HepG2 (cell line): Measurements from ENCODE around the gene ANKAR. TPM values are rescaled to one million over a fixed set of nuclear protein-coding genes. Genes with fewer than 3 reads are reported as not detected.
A peak's percentile ranks its signal among the peaks of the same experiment; 100 is the strongest.

Source experiments
- DMAP1 ChIP-seq: IDR thresholded peaks from 2 replicates; pipeline ENCODE4 v1.6.1; 2016
- FOXJ3 ChIP-seq: sonication (generic); formaldehyde crosslinking; IDR thresholded peaks from 2 replicates; pipeline ENCODE4 v1.4.0; 2020; ENCODE audit warnings: missing genetic modification reagents, mild to moderate bottlenecking, borderline replicate concordance
- IKZF4 ChIP-seq: sonication (generic); formaldehyde crosslinking; IDR thresholded peaks from 2 replicates; pipeline ENCODE4 v1.5.1; 2020; ENCODE audit warnings: borderline replicate concordance, mild to moderate bottlenecking, low read depth, missing genetic modification reagents; ENCODE audit errors: not compliant biosample characterization
- KDM2A ChIP-seq: sonication (generic); formaldehyde crosslinking; IDR thresholded peaks from 2 replicates; pipeline ENCODE4 v1.4.0; 2020; ENCODE audit warnings: low read depth, missing genetic modification reagents, borderline replicate concordance
- NFE2L1 ChIP-seq: sonication (generic); formaldehyde crosslinking; IDR thresholded peaks from 2 replicates; pipeline ENCODE4 v1.4.0; 2020; ENCODE audit warnings: missing genetic modification reagents, mild to moderate bottlenecking, borderline replicate concordance
- NFYC ChIP-seq: IDR thresholded peaks from 2 replicates; pipeline ENCODE4 v1.6.1; 2016; ENCODE audit warnings: missing genetic modification reagents, missing compliant biosample characterization
- PHB2 ChIP-seq: fragments of 450-650 bp; IDR thresholded peaks from 2 replicates; pipeline ENCODE4 v1.6.1; 2018; ENCODE audit not compliant: partially characterized antibody
- SIX4 ChIP-seq: sonication (generic); formaldehyde crosslinking; IDR thresholded peaks from 2 replicates; pipeline ENCODE4 v1.4.0; 2020; ENCODE audit warnings: missing genetic modification reagents
- SMYD3 ChIP-seq: sonication (generic); formaldehyde crosslinking; IDR thresholded peaks from 2 replicates; pipeline ENCODE4 v1.8.1; 2023; ENCODE audit warnings: mild to moderate bottlenecking, missing genetic modification reagents
- SP1 ChIP-seq, 2 experiments: fragments of 450-650 bp in 1 of 2; sonication (generic) in 1 of 2; formaldehyde crosslinking in 1 of 2; IDR thresholded peaks; 2 replicates each; pipeline versions ENCODE4 v1.4.0 to v1.6.1; 2016 to 2020; ENCODE audit warnings: missing genetic modification reagents in 1 of 2
- TAF1 ChIP-seq: sonication (generic); formaldehyde crosslinking; IDR thresholded peaks from 2 replicates; pipeline ENCODE4 v1.4.0; 2020; ENCODE audit warnings: missing genetic modification reagents
- ZBTB7A ChIP-seq: sonication (generic); formaldehyde crosslinking; IDR thresholded peaks from 2 replicates; pipeline ENCODE4 v1.8.0; 2022; ENCODE audit warnings: mild to moderate bottlenecking, missing genetic modification reagents
- ZKSCAN8 ChIP-seq: IDR thresholded peaks from 2 replicates; pipeline ENCODE4 v1.6.1; 2016; ENCODE audit warnings: borderline replicate concordance, missing genetic modification reagents, missing compliant biosample characterization
- ZNF121 ChIP-seq: sonication (generic); formaldehyde crosslinking; IDR thresholded peaks from 2 replicates; pipeline ENCODE4 v1.5.0; 2020; ENCODE audit warnings: mild to moderate bottlenecking, missing genetic modification reagents
- ZNF292 ChIP-seq: sonication (generic); formaldehyde crosslinking; IDR thresholded peaks from 2 replicates; pipeline ENCODE4 v1.8.1; 2022; ENCODE audit warnings: mild to moderate bottlenecking, low read depth, missing genetic modification reagents, borderline replicate concordance
- ZNF350 ChIP-seq: sonication (generic); formaldehyde crosslinking; IDR thresholded peaks from 2 replicates; pipeline ENCODE4 v1.4.0; 2020; ENCODE audit warnings: mild to moderate bottlenecking, low read depth, missing genetic modification reagents, borderline replicate concordance
- ZNF382 ChIP-seq: sonication (generic); formaldehyde crosslinking; IDR thresholded peaks from 2 replicates; pipeline ENCODE4 v1.5.0; 2020; ENCODE audit warnings: missing genetic modification reagents, mild to moderate bottlenecking, borderline replicate concordance
- ZNF432 ChIP-seq: sonication (generic); formaldehyde crosslinking; IDR thresholded peaks from 2 replicates; pipeline ENCODE4 v1.5.0; 2020; ENCODE audit warnings: missing genetic modification reagents, mild to moderate bottlenecking, borderline replicate concordance
- ZNF501 ChIP-seq: sonication (generic); formaldehyde crosslinking; IDR thresholded peaks from 2 replicates; pipeline ENCODE4 v1.5.1; 2020; ENCODE audit warnings: mild to moderate bottlenecking, moderate library complexity, missing genetic modification reagents
- ZNF570 ChIP-seq: sonication (generic); formaldehyde crosslinking; IDR thresholded peaks from 2 replicates; pipeline ENCODE4 v1.4.0; 2020; ENCODE audit warnings: mild to moderate bottlenecking, missing genetic modification reagents, borderline replicate concordance
- ZNF572 ChIP-seq: sonication (generic); formaldehyde crosslinking; IDR thresholded peaks from 2 replicates; pipeline ENCODE4 v1.5.1; 2020; ENCODE audit warnings: mild to moderate bottlenecking, missing genetic modification reagents
- ZNF614 ChIP-seq: IDR thresholded peaks from 2 replicates; pipeline ENCODE4 v1.6.1; 2018; ENCODE audit warnings: missing biosample characterization, missing genetic modification reagents, inconsistent platforms, borderline replicate concordance
- polyA plus RNA-seq, 8 experiments: library from polyadenylated mRNA; depleted of rRNA in 3 of 8; stranded (reverse) in 7 of 8; unstranded in 1 of 8; fragments of >200 nt; fragmentation: Illumina TruSeq in 4 of 8; extraction: Trizol in 4 of 8; gene quantifications; 2 replicates each; pipeline versions ENCODE4 v1.2.1 to v1.2.3, GENCODE V29; 2011 to 2016; ENCODE audit warnings: low read depth in 4 of 8, missing spikeins in 1 of 8, mixed read lengths in 1 of 8; ENCODE audit not compliant: insufficient read depth in 1 of 8
- total RNA-seq, 5 experiments: library from RNA; depleted of rRNA; stranded (reverse); fragments of >200 nt; fragmentation: Illumina TruSeq; extraction: Trizol; gene quantifications; 2 replicates each; pipeline ENCODE4 v1.2.3, GENCODE V29; 2016; ENCODE audit warnings: low read depth in 1 of 5
- TF ChIP-seq, protein P1 (sequence below): sonication (generic); formaldehyde crosslinking; IDR thresholded peaks from 2 replicates; pipeline ENCODE4 v1.4.0; 2020; ENCODE audit warnings: mild to moderate bottlenecking, missing genetic modification reagents
- TF ChIP-seq, protein P2 (sequence below): sonication (generic); formaldehyde crosslinking; IDR thresholded peaks from 2 replicates; pipeline ENCODE4 v1.4.0; 2020; ENCODE audit warnings: missing genetic modification reagents
- TF ChIP-seq, protein P3 (sequence below): sonication (generic); formaldehyde crosslinking; IDR thresholded peaks from 2 replicates; pipeline ENCODE4 v1.8.1; 2022; ENCODE audit warnings: mild to moderate bottlenecking, missing genetic modification reagents

The ANKAR gene
- total and polyA plus RNA-seq, 2 of the 13 experiments (the other 11 are each of a cell fraction or from before 2014, with no cell fraction given): 3.6 to 5.0 TPM

DNA sequence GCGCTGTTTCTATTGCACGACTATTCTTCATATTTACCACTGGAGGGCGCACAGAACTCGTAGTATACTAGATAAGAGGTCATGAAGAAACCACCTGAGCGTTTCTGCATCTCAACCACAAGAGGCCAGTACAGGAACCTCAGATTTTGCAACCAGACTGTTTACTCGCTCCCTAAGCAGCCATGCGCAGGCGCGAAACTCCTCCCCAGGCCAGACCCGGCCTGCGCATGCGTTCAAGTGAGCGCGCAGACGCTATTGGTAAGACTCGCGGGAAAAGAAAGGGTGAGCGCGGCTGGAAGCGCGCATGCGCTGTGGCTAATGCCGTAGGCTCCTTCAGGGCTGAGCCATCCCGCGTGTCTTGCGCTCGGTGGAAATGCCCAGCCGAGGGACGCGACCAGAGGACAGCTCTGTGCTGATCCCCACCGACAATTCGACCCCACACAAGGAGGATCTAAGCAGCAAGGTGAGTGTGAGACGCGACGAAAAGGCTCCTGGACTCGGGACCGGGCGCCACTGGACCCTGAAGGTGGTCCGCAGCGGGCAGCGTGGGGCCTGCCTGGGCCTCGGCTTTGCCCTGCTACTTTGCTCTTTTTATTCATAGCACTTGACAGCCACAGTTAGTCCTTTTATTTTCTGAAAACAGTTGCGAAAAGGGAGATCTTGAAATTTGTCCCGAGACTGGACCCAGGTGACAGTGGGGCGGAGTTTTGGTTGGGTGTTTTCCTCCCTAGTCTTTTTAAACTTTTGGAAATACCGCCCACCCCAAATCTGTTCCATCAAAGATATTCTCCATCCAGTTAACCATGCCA lies 13.1 kb upstream of the ANKAR start, which contains the start of gene ASNSD1 (continued):
- TF ChIP-seq ZNF382 (no peak), KDM2A (CRISPR knock-in tag) (peak; percentile 94), PHB2 (no peak), ZKSCAN8 (CRISPR knock-in tag) (peak; percentile 72; the same call in 1 of the 2 replicates), NFE2L1 (peak; percentile 87; the same call in 1 of the 2 replicates), ZNF501 (CRISPR knock-in tag) (peak; percentile 99), ZNF614 (CRISPR knock-in tag) (peak; percentile 95), DMAP1 (CRISPR knock-in tag) (peak; percentile 94), FOXJ3 (CRISPR knock-in tag) (peak; percentile 96), ZNF432 (CRISPR knock-in tag) (no peak), TAF1 (CRISPR knock-in tag) (peak; percentile 94), ZNF570 (CRISPR knock-in tag) (peak; percentile 88; the same call in 1 of the 2 replicates), NFYC (CRISPR knock-in tag) (peak; percentile 63), ZNF292 (CRISPR knock-in tag) (peak; percentile 80; the same call in 1 of the 2 replicates), ZNF121 (CRISPR knock-in tag) (peak; percentile 89), ZNF350 (CRISPR knock-in tag) (peak; percentile 90), SP1 (IDR thresholded peaks at IDR 0.05) (no peak), SP1 (CRISPR knock-in tag; IDR thresholded peaks at IDR 0.05) (0 out of 2 replicates have a peak, but pooled peaks have one; percentile 4), IKZF4 (CRISPR knock-in tag) (peak; percentile 96), SIX4 (CRISPR knock-in tag) (peak; percentile 36), ZBTB7A (CRISPR knock-in tag) (0 out of 2 replicates have a peak, but pooled peaks have one; percentile 24), SMYD3 (CRISPR knock-in tag) (peak; percentile 68; the same call in 1 of the 2 replicates), ZNF572 (CRISPR knock-in tag) (no peak)
- TF ChIP-seq, protein P1, sequence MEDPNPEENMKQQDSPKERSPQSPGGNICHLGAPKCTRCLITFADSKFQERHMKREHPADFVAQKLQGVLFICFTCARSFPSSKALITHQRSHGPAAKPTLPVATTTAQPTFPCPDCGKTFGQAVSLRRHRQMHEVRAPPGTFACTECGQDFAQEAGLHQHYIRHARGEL (CRISPR knock-in tag): 0 out of 2 replicates have a peak, but pooled peaks have one; percentile 75
- TF ChIP-seq, protein P2, sequence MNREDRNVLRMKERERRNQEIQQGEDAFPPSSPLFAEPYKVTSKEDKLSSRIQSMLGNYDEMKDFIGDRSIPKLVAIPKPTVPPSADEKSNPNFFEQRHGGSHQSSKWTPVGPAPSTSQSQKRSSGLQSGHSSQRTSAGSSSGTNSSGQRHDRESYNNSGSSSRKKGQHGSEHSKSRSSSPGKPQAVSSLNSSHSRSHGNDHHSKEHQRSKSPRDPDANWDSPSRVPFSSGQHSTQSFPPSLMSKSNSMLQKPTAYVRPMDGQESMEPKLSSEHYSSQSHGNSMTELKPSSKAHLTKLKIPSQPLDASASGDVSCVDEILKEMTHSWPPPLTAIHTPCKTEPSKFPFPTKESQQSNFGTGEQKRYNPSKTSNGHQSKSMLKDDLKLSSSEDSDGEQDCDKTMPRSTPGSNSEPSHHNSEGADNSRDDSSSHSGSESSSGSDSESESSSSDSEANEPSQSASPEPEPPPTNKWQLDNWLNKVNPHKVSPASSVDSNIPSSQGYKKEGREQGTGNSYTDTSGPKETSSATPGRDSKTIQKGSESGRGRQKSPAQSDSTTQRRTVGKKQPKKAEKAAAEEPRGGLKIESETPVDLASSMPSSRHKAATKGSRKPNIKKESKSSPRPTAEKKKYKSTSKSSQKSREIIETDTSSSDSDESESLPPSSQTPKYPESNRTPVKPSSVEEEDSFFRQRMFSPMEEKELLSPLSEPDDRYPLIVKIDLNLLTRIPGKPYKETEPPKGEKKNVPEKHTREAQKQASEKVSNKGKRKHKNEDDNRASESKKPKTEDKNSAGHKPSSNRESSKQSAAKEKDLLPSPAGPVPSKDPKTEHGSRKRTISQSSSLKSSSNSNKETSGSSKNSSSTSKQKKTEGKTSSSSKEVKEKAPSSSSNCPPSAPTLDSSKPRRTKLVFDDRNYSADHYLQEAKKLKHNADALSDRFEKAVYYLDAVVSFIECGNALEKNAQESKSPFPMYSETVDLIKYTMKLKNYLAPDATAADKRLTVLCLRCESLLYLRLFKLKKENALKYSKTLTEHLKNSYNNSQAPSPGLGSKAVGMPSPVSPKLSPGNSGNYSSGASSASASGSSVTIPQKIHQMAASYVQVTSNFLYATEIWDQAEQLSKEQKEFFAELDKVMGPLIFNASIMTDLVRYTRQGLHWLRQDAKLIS: no peak
- TF ChIP-seq, protein P3, sequence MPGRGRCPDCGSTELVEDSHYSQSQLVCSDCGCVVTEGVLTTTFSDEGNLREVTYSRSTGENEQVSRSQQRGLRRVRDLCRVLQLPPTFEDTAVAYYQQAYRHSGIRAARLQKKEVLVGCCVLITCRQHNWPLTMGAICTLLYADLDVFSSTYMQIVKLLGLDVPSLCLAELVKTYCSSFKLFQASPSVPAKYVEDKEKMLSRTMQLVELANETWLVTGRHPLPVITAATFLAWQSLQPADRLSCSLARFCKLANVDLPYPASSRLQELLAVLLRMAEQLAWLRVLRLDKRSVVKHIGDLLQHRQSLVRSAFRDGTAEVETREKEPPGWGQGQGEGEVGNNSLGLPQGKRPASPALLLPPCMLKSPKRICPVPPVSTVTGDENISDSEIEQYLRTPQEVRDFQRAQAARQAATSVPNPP (CRISPR knock-in tag): no peak
